Dendritic cell treated with granulocyte-macrophage colony-stimulating factor and Interleukin-4, amounts not matched to agents 40 ng/mL and 50 ng/mL, for 4 days (primary cell): ENCODE data around the gene SARDH.
A peak's percentile ranks its signal among the peaks of the same experiment; 100 is the strongest.

Experiments used
- H3K27ac Mint-ChIP-seq: one replicate; pipeline ENCODE4 v1.8.0; 2022; ENCODE audit warnings: mild to moderate bottlenecking, mixed read lengths
- H3K27me3 Mint-ChIP-seq: one replicate; pipeline ENCODE4 v1.8.0; 2022; ENCODE audit warnings: mild to moderate bottlenecking, mixed read lengths
- H3K36me3 Mint-ChIP-seq: one replicate; pipeline ENCODE4 v1.8.0; 2022; ENCODE audit warnings: low read depth, mixed read lengths
- H3K4me1 Mint-ChIP-seq: one replicate; pipeline ENCODE4 v1.8.0; 2022; ENCODE audit warnings: low read depth, mixed read lengths
- H3K4me3 Mint-ChIP-seq: one replicate; pipeline ENCODE4 v1.8.0; 2022; ENCODE audit warnings: mild to moderate bottlenecking, moderate library complexity, mixed read lengths
- H3K9me3 Mint-ChIP-seq: one replicate; pipeline ENCODE4 v1.8.0; 2022; ENCODE audit warnings: mixed read lengths
- intact Hi-C: fragments of 100-400 bp; cut with micrococcal nuclease; formaldehyde crosslinking; loops from one replicate; pipeline ENCODE4 v1.15.0; 2022

Gene SARDH, protein sequence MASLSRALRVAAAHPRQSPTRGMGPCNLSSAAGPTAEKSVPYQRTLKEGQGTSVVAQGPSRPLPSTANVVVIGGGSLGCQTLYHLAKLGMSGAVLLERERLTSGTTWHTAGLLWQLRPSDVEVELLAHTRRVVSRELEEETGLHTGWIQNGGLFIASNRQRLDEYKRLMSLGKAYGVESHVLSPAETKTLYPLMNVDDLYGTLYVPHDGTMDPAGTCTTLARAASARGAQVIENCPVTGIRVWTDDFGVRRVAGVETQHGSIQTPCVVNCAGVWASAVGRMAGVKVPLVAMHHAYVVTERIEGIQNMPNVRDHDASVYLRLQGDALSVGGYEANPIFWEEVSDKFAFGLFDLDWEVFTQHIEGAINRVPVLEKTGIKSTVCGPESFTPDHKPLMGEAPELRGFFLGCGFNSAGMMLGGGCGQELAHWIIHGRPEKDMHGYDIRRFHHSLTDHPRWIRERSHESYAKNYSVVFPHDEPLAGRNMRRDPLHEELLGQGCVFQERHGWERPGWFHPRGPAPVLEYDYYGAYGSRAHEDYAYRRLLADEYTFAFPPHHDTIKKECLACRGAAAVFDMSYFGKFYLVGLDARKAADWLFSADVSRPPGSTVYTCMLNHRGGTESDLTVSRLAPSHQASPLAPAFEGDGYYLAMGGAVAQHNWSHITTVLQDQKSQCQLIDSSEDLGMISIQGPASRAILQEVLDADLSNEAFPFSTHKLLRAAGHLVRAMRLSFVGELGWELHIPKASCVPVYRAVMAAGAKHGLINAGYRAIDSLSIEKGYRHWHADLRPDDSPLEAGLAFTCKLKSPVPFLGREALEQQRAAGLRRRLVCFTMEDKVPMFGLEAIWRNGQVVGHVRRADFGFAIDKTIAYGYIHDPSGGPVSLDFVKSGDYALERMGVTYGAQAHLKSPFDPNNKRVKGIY

DNA sequence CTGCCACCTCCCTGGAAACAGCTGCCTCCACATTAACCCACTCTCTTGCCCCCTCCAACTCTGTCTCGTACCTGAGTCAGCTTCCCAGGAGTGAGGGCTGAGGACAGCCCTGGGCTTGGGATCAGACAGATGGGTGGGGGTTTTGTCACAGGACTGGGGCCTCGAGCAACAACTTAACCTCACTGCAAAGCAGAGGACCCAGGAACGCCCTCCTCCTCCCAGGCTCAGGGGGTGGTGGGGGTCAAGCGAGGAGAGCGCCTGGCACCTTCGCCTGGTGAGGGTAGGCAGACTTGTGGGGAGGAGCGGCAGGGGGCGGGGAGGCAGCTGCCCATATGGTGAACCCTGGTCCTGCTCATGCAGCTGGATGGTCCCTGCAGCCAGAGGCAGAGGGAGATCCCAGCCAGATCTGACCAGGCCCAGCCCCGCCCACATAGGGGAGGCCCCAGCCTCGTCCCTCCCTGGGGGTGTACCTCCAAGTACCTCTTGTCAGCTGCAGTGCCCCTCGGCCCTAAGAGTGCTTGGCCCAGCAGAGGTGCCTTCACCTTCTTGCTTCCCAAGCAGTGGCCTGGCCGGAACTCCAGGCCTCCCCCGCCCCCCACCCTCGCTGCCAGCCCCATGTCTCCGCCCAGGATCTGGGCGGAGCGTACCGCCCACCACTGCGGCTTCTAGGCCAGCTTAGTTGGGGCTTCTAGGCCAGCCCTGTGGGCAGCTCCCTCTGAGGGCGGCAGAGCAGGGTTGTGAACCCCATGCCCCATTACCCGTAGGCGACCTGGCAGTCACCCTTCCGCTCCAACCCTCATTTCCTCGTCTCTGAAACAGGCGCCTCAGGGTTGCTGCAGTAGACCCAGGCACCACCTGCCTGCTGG, at the start of gene SARDH:
Gene SARDH, minus strand, starts transcription at position 579 of the 866 bp plus-strand sequence. CDS start 4,179 bp downstream, outside the sequence.
- no peaks in the 10 kb centered on the region for H3K9me3 Mint-ChIP-seq
- H3K36me3 Mint-ChIP-seq = no peaks in the 10 kb centered on the region
- H3K4me1 Mint-ChIP-seq = peaks cover 20% of the 10 kb centered on the region
- peak within 1 kb of the TSS; percentile 67 for H3K4me3 Mint-ChIP-seq
- peaks cover 32% of the 10 kb centered on the region for H3K27me3 Mint-ChIP-seq
- peak within 1 kb of the TSS; percentile 62 for H3K27ac Mint-ChIP-seq
- intact Hi-C loops = no loop called here

DNA sequence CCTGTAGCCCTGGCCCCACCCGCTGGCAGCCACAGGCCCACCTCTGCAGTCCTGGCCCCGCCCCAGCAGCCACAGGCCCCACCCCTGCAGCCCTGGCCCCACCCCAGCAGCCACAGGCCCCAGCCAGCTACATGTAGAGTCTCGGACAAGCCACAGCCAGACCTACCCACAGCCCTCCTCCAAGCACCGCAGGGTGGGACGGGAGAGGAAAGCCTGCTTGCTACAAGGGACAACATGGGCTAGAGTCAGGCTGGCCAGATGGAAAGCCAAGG, 49.5 kb upstream of the SARDH start:
- Mint-ChIP-seq H3K27ac (peak overlapping the region; percentile 90), H3K36me3 (peaks cover 73% of the 10 kb centered on the region), H3K4me1 (peaks cover 78% of the 10 kb centered on the region), H3K9me3 (no peaks in the 10 kb centered on the region), H3K27me3 (peaks cover 16% of the 10 kb centered on the region), H3K4me3 (peak overlapping the region; percentile 23)
- intact Hi-C loops = no loop called here

DNA sequence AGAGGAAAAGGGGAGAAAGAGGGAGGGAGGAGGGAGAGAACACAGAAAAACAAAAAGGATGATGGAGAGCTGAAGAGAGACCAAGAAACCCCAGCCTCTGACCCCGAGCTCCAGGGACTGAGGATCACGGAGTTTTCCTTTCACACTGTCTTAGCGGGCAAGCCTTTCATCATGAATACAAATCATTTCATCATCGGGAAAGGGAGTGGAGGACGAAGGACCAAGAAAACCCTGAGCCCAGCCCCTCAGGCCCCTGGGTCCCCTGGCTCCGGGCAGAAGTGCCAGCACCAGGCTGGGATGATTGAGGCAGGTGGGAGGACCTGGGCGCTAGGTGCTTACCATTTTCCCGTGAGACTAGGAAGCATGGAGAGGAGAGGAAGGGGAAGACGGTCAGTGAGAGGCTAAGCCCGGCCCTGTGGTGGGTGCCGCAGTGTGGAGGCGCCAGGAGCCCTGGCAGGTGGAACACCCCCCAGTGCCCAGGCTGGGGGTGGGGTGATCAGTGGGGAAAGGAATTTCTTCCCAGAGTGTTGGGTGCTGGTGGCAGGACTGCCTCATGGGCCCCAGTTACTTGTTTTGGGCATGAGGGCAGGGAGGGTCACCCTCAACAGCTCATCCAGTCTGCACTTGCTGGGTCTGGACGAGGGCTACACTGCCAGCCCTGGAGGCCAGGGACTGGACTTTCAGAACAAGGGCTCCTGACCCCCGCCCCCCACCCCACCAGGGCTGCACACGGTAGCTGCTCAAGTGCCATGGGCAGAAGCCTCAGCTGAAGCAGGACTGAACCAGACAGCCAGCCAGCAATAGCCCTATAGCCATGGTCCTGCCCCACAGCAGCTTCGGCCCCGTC, 49.0 kb upstream of the SARDH start:
- Mint-ChIP-seq H3K9me3 (no peaks in the 10 kb centered on the region), H3K36me3 (peaks cover 69% of the 10 kb centered on the region), H3K27ac (peak overlapping the region; percentile 90), H3K27me3 (peaks cover 15% of the 10 kb centered on the region), H3K4me3 (peak overlapping the region; percentile 48), H3K4me1 (peaks cover 77% of the 10 kb centered on the region)
- intact Hi-C loops = no loop called here

DNA sequence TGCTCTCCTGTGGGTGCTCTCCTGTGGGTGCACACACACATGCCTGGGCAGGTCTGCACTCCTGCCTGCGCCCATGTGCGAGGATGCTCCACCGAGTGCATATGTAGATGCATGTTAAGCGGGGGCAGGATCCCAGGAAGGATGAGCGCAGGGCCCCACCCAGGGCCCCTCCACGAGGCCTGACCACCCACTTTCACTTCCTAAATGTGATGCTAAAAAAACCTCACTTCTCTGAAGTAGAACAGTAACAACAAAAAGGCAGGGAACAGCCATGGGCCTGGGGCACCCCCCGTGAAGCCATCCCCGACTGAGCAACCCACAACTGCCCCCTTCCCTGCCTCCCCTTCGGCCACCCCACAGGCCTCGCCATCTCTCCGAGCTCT, 48.2 kb upstream of the SARDH start:
- peaks cover 10% of the 10 kb centered on the region for H3K27me3 Mint-ChIP-seq
- H3K4me3 Mint-ChIP-seq = peak overlapping the region; percentile 48
- intact Hi-C loops = no loop called here
- peaks cover 66% of the 10 kb centered on the region for H3K36me3 Mint-ChIP-seq
- H3K4me1 Mint-ChIP-seq = peaks cover 76% of the 10 kb centered on the region
- H3K9me3 Mint-ChIP-seq = no peaks in the 10 kb centered on the region
- H3K27ac Mint-ChIP-seq = peak overlapping the region; percentile 90

DNA sequence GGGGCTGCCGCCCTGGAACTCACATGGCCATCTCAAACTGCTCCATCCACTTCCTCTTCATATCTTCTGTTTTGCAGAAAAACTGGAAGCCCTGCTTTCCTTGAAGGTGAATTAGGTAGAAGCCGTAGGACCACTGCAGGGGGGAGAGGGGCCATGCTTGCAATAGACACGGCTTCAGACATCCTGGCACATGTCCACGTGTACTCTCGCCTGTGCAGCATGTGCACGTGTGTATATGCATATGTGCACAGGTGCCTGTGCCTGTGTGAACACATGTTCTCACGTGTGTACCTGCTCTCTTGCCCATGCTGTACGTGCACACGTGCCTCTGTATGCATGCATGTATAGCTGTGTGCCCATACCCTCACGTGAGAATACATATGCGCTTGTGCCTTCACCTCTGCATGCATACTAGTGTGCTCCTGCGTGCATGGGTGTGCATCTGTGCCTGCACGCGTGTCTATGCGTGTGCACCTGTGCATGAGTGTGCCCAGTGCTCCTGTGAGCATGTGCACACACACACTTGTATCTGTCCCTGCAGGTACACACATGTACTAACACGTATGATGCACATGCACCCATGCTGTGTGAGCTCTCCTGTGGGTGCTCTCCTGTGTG, 47.7 kb upstream of the SARDH start:
- Mint-ChIP-seq H3K9me3 (no peaks in the 10 kb centered on the region), H3K27me3 (peaks cover 10% of the 10 kb centered on the region), H3K4me1 (peaks cover 77% of the 10 kb centered on the region), H3K36me3 (peaks cover 69% of the 10 kb centered on the region), H3K4me3 (peak overlapping the region; percentile 48), H3K27ac (peak overlapping the region; percentile 90)
- intact Hi-C loops = no loop called here

DNA sequence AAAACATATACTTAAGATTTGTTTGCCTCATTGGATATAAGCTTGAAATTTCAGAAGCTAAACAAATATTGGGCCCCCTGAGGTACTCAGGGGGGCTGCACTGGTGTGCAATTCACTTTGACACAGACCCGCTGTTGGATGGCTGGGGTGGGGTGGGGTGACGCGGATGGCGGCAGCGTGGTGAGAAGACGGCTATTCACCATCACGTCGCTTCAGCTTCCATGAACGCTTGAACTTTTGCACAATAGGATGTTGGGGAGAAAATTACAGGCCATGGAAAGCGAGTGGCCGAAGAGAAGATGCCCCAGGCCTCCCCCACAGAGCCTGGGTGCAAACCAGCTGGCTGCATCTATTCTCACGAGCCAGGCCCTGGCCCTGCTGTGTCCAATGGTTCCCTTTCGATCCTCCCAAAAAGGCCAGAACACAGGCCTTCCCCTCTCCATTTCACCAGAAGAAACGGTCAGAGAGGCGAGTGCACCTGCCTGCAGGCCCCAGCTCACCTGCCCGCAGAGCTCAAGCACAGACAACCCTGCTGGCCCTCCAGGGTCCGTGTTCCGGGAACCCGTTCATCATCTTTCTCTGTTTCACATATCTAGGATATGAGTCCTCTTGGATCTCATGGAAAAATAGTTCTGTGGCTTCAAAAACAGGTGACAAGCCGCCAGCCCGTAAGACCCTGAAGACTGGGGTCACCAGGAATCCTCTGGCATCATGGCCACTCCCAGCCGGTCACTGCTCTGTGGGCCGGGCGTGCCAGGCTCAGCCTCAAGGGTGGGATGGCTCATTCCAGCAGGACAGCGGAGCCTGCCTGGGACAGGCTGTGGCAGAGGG, 46.8 kb upstream of the SARDH start:
- Mint-ChIP-seq H3K36me3 (peaks cover 67% of the 10 kb centered on the region), H3K4me1 (peaks cover 69% of the 10 kb centered on the region), H3K27me3 (peaks cover 4% of the 10 kb centered on the region), H3K9me3 (no peaks in the 10 kb centered on the region), H3K27ac (peak overlapping the region; percentile 35), H3K4me3 (no peak overlapping the region)
- intact Hi-C loops = no loop called here

DNA sequence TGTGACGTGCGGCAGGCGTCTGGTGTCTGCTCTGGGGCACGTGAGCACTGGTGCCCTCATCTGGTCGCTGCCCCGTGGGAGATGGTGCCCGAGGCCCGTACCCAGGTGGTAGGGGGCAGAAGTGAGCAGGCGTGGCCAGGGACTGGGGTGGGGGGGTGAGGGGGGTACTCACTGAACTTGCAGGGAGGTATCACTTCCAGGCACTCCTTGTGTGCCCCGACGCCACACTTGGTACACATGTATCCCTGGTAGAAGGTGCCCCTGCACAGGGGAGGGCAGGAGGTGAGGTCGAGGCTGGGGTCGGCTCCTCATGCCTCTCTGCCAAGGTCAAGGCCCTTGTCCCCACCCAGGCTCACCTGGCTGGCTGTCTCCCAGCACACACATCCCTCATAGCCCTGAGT, 45.2 kb upstream of the SARDH start:
- Mint-ChIP-seq H3K27me3 (no peaks in the 10 kb centered on the region), H3K27ac (peak overlapping the region; percentile 58), H3K4me3 (no peak overlapping the region), H3K4me1 (peaks cover 53% of the 10 kb centered on the region), H3K9me3 (no peaks in the 10 kb centered on the region), H3K36me3 (peaks cover 70% of the 10 kb centered on the region)
- intact Hi-C loops = no loop called here

DNA sequence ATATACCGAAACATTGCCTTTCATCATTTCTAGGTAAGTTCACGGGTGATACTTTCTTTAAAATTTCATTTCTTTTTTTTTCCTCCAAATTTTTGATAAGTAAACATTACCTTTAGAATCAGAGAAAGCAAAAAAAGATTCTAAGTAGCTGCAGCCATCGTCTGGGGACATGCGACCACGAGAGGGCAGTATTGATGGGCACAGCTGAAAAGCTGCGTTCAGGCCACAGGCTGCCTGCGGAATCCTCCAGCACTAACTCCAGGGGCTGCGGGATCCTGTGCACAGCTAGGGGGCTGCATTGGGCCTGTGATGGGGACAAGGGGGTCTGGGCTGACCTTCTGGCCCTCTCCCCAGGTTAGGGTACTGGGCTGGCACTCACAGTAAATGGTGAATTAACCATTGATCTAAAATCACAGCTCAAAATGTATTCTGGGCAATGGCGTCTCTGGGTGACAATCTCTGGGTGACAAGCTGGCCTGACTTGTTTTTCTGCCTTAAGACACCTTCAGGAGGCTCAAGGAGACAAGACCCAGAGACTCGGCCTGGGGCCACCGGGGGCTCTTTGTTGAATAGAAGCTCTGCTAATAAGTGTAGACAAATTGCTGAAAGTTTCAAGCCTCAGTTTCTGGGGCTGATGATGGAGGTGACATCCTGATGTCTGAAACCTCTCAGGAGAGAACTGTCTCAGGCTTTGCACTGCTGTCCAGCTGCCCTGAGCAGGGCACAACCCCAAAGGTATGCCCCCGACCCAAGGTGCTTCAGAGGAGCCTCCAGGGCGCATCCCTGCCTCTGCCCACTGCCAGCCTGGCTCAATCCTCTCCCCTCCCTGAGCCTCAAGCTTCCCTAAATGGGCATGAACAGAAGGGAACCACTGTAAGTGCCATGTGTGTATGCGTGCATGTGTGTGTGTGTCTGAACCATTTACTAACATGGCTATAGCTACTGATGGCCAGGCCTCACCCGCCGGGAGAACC, 44.3 kb upstream of the SARDH start:
- Mint-ChIP-seq H3K4me1 (peaks cover 44% of the 10 kb centered on the region), H3K27me3 (no peaks in the 10 kb centered on the region), H3K9me3 (no peaks in the 10 kb centered on the region), H3K4me3 (no peak overlapping the region), H3K27ac (peak overlapping the region; percentile 58), H3K36me3 (peaks cover 79% of the 10 kb centered on the region)
- intact Hi-C loops = loop anchor here (1.0 kb wide), 1 partner anchor 212 kb away; no protein-coding TSS in a partner anchor

DNA sequence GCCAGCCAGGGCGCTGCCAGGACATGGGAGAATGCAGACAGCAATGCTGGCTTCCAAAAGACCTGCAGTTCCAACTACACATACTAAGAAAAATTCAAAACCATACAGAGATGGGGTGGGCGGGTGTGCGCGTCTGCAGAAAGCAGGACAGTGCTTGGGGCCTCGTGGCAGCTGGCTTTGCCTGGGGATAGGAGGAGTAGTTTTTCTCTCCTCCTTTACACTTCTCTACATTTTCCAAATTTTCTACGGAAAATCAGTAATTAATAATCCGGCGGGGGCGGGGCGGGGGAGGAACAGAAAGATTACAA, 43.6 kb upstream of the SARDH start:
- Mint-ChIP-seq H3K4me1 (peaks cover 37% of the 10 kb centered on the region), H3K9me3 (no peaks in the 10 kb centered on the region), H3K4me3 (no peak overlapping the region), H3K36me3 (peaks cover 86% of the 10 kb centered on the region), H3K27ac (no peak overlapping the region), H3K27me3 (no peaks in the 10 kb centered on the region)
- intact Hi-C loops = loop anchor here (1.0 kb wide), 1 partner anchor 213 kb away; no protein-coding TSS in a partner anchor

DNA sequence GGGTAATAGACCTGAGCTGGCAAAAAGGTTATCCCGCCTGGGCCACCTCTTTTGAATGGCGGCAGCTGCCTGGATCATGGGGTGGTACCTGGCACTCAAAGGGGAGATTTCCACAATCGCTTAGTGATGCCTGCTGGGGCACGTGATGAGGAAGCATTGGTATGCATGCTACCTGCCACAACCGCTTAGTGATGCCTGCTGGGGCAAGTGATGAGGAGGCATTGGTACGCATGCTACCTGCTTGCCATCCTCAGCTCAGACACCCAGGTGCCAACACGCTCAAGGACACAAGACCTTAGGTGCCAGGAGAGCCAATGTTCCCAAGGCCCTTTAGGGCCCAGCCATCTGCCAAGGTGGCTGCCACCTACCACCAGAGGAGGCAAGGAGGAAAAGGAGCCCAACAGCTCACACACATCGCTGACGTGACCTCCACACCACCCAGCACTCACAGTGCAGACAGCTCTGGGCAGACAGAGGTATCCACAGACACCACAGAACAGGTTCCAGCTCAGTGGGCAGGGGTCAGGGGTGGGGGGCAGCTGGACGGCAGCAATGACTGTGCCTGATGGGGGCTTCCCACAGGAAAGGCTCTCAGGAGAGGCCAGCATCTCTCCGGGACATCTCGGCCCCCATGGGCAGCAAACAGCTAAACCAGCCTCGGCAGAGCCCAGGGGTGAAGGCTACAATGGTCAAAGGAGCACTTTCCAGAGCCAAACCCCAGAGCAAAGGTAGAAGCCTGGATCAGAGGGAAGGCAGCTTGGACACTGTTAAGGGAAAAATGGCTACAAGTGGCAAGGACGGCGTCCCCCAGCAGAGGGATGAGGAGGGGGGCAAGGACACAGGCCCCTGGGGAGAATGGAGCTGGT, 43.0 kb upstream of the SARDH start:
- H3K4me1 Mint-ChIP-seq = peaks cover 32% of the 10 kb centered on the region
- no peak overlapping the region for H3K4me3 Mint-ChIP-seq
- no peak overlapping the region for H3K27ac Mint-ChIP-seq
- intact Hi-C loops = no loop called here
- H3K27me3 Mint-ChIP-seq = no peaks in the 10 kb centered on the region
- no peaks in the 10 kb centered on the region for H3K9me3 Mint-ChIP-seq
- peaks cover 90% of the 10 kb centered on the region for H3K36me3 Mint-ChIP-seq
